HEK293T (cell line): ENCODE data around the gene BRCA2.

Experiments
- ARNT ChIP-seq: fragments of 450-650 bp; IDR thresholded peaks from 2 replicates; pipeline ENCODE4 v1.6.1; 2017; ENCODE audit warnings: mild to moderate bottlenecking
- BHLHE40 ChIP-seq: fragments of 450-650 bp; IDR thresholded peaks from 2 replicates; pipeline ENCODE4 v1.6.1; 2016; ENCODE audit warnings: mild to moderate bottlenecking, moderate library complexity, borderline replicate concordance
- ELF4 ChIP-seq: fragments of 450-650 bp; IDR thresholded peaks from 2 replicates; pipeline ENCODE4 v1.6.1; 2017; ENCODE audit warnings: antibody characterized with exemption
- FOXA1 ChIP-seq: fragments of 450-650 bp; IDR thresholded peaks from 2 replicates; pipeline ENCODE4 v1.6.1; 2016; ENCODE audit warnings: mild to moderate bottlenecking
- FOXK2 ChIP-seq: fragments of 450-650 bp; IDR thresholded peaks from 2 replicates; pipeline ENCODE4 v1.6.1; 2016; ENCODE audit warnings: mild to moderate bottlenecking
- L3MBTL2 ChIP-seq: fragments of 450-650 bp; conservative IDR thresholded peaks from 2 replicates; pipeline ENCODE4 v1.6.1; 2016; ENCODE audit warnings: mild to moderate bottlenecking
- SP1 ChIP-seq: fragments of 450-650 bp; IDR thresholded peaks from 2 replicates; pipeline ENCODE4 v1.6.1; 2017
- SUZ12 ChIP-seq: fragments of 450-650 bp; IDR thresholded peaks from 2 replicates; pipeline ENCODE4 v1.6.1; 2016; ENCODE audit warnings: mild to moderate bottlenecking
- TARDBP ChIP-seq: fragments of 450-650 bp; IDR thresholded peaks from 2 replicates; pipeline ENCODE4 v1.6.1; 2016

DNA sequence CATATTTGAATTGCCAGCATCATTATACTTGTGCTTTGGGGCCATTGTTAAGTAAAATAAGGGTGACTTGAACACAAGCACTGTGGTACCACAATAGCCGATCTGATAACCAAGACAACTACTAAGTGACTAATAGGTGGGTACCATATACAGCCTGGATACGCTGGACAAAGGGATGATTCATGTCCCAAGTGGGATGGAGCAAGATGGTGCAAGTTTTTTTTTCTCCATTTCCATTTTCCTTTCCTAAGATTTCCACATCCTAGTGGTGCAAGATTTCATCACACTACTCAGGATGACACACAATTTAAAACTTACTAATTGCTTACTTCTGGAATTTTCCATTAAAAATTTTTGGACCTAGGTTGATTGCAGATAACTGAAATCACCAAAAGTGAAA is 15.1 kb downstream of the BRCA2 start:
- TF ChIP-seq FOXK2 (no peak), SUZ12 (no peak), TARDBP (no peak), SP1 (no peak), FOXA1 (no peak), ARNT (no peak), L3MBTL2 (no peak), ELF4 (no peak), BHLHE40 (no peak)
